Stomach (tissue), 9 donors: Measurements from ENCODE around the gene WASF2. TPM values are rescaled to one million over a fixed set of nuclear protein-coding genes. Genes with fewer than 3 reads are reported as not detected.
A peak's percentile ranks its signal among the peaks of the same experiment; 100 is the strongest.

Source experiments
- DNase-seq, 2 donors: peaks; one replicate each; pipeline versions ENCODE4 v3.0.0 to v3.0.0-alpha.2; 2013 to 2019
- H3K27ac ChIP-seq, 5 donors: fragments of 200-600 bp in 4 of 5; sonication (generic) in 4 of 5; one replicate each; pipeline ENCODE4 v1.5.1; 2013 to 2019; ENCODE audit warnings: mild to moderate bottlenecking in 1 of 5, moderate library complexity in 1 of 5
- H3K27me3 ChIP-seq, 3 donors: fragments of 200-600 bp; sonication (generic); one replicate each; pipeline ENCODE4 v1.5.1; 2017 to 2019; ENCODE audit warnings: mixed run types in 1 of 3
- H3K36me3 ChIP-seq, 4 donors: fragments of 200-600 bp; sonication (generic); 1 replicate in 3 of 4; 2 replicates in 1 of 4; pipeline ENCODE4 v1.5.1; 2016 to 2019
- H3K4me1 ChIP-seq, 4 donors: fragments of 200-600 bp; sonication (generic); one replicate each; pipeline ENCODE4 v1.5.1; 2016 to 2019
- H3K4me3 ChIP-seq, 4 donors: fragments of 200-600 bp; sonication (generic) in 3 of 4; one replicate each; pipeline ENCODE4 v1.5.1; 2016 to 2019; ENCODE audit warnings: mild to moderate bottlenecking in 1 of 4
- H3K9me3 ChIP-seq, 4 donors: fragments of 200-600 bp; sonication (generic); one replicate each; pipeline ENCODE4 v1.5.1; 2016 to 2019
- EP300 ChIP-seq: sonication (generic); formaldehyde crosslinking; IDR thresholded peaks from one replicate; pipeline ENCODE4 v1.6.1; 2017; ENCODE audit warnings: antibody characterized with exemption
- POLR2A ChIP-seq, 4 donors: fragments of 450-650 bp; IDR thresholded peaks; one replicate each; pipeline ENCODE4 v1.6.1; 2016; ENCODE audit warnings: antibody characterized with exemption in 4 of 4, control low read depth in 2 of 4, mild to moderate bottlenecking in 1 of 4, moderate library complexity in 1 of 4
- POLR2AphosphoS5 ChIP-seq, 3 donors: sonication (generic); formaldehyde crosslinking; IDR thresholded peaks; one replicate each; pipeline ENCODE4 v1.6.1; 2016; ENCODE audit warnings: antibody characterized with exemption in 3 of 3
- WGBS, 5 donors: extraction: QIAGEN DNeasy Blood & Tissue Kit in 3 of 5; methylation state at CpG; one replicate each; pipeline versions ENCODE4 v1.1.5 to v1.1.7; 2013 to 2018; 5-methylcytosine and 5-hydroxymethylcytosine counted together
- intact Hi-C: fragments of 100-400 bp; cut with DNase I; formaldehyde crosslinking; loops from one replicate; pipeline ENCODE4 v1.15.1; 2023; ENCODE audit warnings: low total_unique reads
- polyA plus RNA-seq, 3 donors: library from polyadenylated mRNA; stranded (reverse); fragments of 200-250 nt; gene quantifications; one replicate each; pipeline ENCODE4 v1.2.3, GENCODE V29; 2013
- total RNA-seq, 5 donors: library from RNA; depleted of rRNA; stranded (reverse); fragments of >200 nt; gene quantifications; one replicate each; pipeline versions ENCODE4 v1.1.0 to v1.2.3, GENCODE V29; 2014 to 2016
- TF ChIP-seq, protein P1 (sequence below), 7 experiments: fragments of 450-650 bp in 4 of 7; fragments of 200-600 bp in 3 of 7; sonication (generic) in 3 of 7; IDR thresholded peaks; one replicate each; pipeline ENCODE4 v1.5.1; 2016 to 2019; ENCODE audit warnings: antibody characterized with exemption in 7 of 7, control low read depth in 2 of 7, mild to moderate bottlenecking in 1 of 7
- donor health status: healthy with polysubstance abuse.
- donor health status: Bipolar disorder and iron deficiency.
- donor health status: healthy.

The WASF2 gene
- total and polyA plus RNA-seq, 8 donors: 24.7 to 82.1 (median 54.7) TPM

DNA sequence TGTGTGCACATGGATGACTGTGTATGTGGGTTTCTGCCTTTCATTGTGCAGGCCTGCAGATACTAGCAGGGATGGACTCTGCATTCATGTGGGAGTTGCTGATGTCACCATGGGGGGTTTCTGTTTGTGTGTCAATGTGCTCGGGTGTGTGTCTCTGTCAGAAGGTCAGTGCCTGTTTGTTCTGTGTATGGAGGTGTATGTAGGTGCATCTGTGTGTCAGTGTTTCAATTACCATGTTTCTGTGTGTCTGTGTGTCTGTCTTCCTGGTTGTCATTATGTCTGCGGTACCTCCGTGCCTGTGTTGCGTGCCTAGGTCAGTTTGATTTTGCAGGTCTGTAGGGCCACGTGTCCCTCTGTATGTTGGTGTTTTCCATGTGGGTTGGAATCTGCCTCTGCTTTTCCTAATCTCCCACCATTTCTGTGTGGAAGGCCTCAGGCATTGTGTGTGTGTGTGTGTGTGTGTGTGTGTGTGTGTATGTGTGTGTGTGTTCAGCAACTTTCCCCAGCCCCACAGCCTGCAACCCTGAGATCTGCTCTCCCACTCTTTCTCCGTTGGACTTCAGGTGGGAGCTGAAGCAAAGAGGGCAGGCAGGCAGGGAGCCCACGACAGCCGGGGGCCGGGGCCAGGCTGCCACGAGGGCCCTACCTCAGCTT lies 36.7 kb upstream of the WASF2 start:
- peaks cover 64 to 86% (median 75%) of the 10 kb centered on the region in 4 donors for H3K4me1 ChIP-seq
- peak in 1 of 2 donors; percentile 63 for DNase-seq
- TF ChIP-seq POLR2AphosphoS5 (IDR thresholded peaks at IDR 0.05) (no peak), POLR2A (IDR thresholded peaks at IDR 0.05) (peak in 1 of 4 donors; percentile 50), EP300 (no peak)
- H3K4me3 ChIP-seq: peak overlapping the region in 3 of 4 donors; percentile 49 to 54 (median 50)
- 42 to 65% (median 56%) methylated on average over 9 to 10 of the region's 10 CpGs for WGBS, 5 donors
- H3K27ac ChIP-seq: peak overlapping the region; percentile 70 to 93 (median 82)
- no peaks in the 10 kb centered on the region for H3K9me3 ChIP-seq
- intact Hi-C loops: no loop called here
- no peaks in the 10 kb centered on the region for H3K36me3 ChIP-seq
- no peaks in the 10 kb centered on the region for H3K27me3 ChIP-seq

DNA sequence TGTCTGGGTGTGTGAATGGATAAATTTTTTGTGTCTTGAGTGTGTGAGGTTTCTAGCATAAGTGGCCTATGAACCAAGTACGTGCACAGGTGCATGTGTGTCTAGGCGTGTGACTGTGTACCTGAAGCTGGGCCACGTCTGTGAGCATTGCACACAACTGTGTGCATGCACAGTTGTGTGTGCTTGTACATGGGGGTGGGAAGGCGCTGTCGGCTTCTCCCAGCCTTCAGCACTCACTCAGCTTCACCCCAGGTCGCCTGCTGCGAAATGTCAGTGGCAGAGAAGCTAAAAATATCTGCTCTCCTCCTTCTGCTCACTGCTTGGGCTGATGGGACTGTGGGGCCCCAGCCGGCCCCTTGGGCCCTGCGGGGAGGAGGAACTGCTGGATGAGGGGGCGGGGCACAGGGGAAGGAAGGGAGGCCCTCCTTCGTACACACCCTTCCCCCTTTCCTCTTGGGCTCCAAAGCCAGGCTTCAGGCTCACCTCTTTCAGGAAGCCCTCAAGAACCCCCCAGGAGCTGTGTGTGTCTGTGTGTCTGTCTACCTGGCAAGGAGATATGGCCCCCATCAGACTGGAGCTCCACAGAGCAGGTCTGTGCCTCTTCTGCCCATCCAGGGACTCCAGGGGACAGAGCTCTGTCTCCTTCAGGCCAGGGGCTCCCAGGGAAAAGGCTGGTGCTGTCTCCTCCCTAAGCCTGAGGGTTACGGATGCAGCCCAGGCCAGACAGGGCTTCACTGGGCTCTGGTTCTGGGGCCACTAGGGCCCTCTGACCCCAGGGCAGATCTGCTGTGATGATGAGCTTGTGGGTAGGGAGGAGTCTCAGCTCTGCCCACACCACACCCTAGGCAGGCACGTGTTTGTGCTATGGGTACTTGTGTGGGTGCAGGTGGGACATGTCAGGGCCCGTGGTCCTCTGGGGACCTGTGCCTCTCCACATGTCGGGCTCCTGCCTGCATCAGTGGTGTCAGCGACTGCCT lies 35.6 kb upstream of the WASF2 start:
- Histone ChIP-seq H3K27ac (peak overlapping the region; percentile 34 to 93 (median 77)), H3K9me3 (no peaks in the 10 kb centered on the region), H3K27me3 (no peaks in the 10 kb centered on the region), H3K4me1 (peaks cover 75 to 97% (median 86%) of the 10 kb centered on the region in 4 donors), H3K4me3 (peak overlapping the region; percentile 15 to 50 (median 25)), H3K36me3 (no peaks in the 10 kb centered on the region)
- DNase-seq: peak in 1 of 2 donors; percentile 95
- whole genome bisulfite sequencing, 5 donors: 24 to 37% (median 27%) methylated on average over 16 of the region's 16 CpGs
- TF ChIP-seq, protein P1, sequence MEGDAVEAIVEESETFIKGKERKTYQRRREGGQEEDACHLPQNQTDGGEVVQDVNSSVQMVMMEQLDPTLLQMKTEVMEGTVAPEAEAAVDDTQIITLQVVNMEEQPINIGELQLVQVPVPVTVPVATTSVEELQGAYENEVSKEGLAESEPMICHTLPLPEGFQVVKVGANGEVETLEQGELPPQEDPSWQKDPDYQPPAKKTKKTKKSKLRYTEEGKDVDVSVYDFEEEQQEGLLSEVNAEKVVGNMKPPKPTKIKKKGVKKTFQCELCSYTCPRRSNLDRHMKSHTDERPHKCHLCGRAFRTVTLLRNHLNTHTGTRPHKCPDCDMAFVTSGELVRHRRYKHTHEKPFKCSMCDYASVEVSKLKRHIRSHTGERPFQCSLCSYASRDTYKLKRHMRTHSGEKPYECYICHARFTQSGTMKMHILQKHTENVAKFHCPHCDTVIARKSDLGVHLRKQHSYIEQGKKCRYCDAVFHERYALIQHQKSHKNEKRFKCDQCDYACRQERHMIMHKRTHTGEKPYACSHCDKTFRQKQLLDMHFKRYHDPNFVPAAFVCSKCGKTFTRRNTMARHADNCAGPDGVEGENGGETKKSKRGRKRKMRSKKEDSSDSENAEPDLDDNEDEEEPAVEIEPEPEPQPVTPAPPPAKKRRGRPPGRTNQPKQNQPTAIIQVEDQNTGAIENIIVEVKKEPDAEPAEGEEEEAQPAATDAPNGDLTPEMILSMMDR (IDR thresholded peaks at IDR 0.05): no peak
- TF ChIP-seq POLR2AphosphoS5 (IDR thresholded peaks at IDR 0.05) (peak in 1 of 3 donors; percentile 16), POLR2A (IDR thresholded peaks at IDR 0.05) (no peak)
- intact Hi-C loops: no loop called here

DNA sequence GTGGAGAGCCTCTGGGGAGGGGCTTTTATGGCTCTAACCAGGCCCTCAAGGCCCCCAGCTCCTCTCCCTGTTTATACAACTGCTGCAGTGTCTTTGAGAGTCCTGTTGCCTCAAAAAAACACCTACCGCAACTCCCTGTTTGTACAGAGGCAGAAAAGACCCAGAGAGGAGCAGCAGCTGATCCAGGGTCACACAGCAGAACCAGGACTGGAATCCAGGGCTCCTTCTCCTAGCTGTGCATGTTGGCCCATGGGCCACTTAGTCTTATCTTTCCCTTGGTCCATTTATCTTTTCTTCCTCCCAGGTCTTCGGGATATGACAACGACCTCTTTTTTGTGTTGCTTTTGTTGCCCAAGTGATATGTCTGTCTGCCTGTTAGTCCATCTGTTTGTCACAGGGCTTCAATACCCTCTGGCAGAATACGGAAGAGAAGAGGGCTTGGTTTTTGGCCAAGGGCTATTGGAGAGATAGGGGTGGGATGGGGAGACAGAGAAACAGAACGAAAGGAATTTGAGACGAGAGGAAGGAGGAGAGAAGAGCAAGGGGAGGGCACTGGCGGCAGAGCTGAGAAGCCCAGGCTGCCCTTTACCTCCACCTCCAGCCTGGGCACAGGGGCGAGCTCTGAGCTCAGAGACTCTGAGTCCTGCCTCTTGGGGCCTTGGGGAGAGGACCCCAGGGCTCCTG lies 33.5 kb upstream of the WASF2 start:
- H3K9me3 ChIP-seq: no peaks in the 10 kb centered on the region
- intact Hi-C loops: no loop called here
- peak overlapping the region in 4 of 5 donors; percentile 40 to 93 (median 69) for H3K27ac ChIP-seq
- no peaks in the 10 kb centered on the region for H3K36me3 ChIP-seq
- H3K4me3 ChIP-seq: peak overlapping the region in 3 of 4 donors; percentile 15 to 35 (median 24)
- WGBS, 5 donors: 53 to 71% (median 64%) methylated on average over 7 to 8 of the region's 8 CpGs
- no peaks in the 10 kb centered on the region for H3K27me3 ChIP-seq
- DNase-seq: peak in 1 of 2 donors; percentile 19
- peaks cover 80 to 100% (median 90%) of the 10 kb centered on the region in 4 donors for H3K4me1 ChIP-seq
- no peak for TF ChIP-seq EP300
- no peak for TF ChIP-seq POLR2A (IDR thresholded peaks at IDR 0.05)
- TF ChIP-seq POLR2AphosphoS5 (IDR thresholded peaks at IDR 0.05): no peak
- TF ChIP-seq, protein P1 (IDR thresholded peaks at IDR 0.05): no peak

DNA sequence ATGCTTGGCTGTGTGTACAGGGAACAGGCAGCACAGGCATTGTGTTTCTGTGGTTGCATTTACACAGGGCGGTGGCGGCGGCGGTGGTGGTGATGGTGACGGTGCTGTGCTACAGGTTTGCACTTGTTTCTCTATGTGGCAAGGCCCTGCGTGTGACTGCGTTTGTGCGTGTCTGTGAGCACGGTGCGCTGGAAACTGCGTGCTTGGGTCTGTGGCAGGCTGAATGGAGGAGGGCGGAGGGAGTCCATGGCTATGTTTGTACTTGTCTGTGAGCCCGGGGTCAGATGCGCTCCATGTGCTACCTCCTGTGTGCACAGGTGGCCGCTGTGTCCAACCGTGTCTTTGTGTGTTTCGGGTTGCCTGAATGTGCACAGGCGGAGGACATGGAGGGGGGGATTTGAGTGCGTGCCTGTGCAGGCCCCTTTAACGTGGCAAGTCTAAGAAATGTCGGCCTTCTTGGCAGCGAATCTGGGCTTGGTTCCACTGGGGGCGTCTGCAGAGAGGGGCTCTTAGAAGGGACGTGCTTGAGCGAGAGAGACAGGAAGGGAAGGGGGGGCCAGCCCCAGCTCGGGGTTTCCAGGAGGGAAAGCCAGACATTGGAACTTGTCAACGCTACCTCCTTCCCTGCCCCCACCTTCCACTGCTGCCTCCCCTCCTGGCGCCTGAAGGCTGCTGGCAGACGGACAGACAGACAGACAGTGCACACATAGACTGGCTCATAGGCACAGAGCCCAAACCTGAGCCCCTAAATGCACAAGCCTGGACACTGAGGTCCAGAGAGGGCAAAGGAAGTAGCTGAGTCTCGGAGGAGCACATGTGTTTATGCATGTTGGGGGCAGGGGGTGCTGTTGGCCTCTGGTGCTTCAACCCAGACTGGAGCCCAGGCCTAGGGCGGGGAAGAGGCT lies 32.7 kb upstream of the WASF2 start:
- intact Hi-C loops: no loop called here
- peak; percentile 74 to 91 for DNase-seq
- Histone ChIP-seq H3K36me3 (no peaks in the 10 kb centered on the region), H3K4me1 (peaks cover 73 to 100% (median 86%) of the 10 kb centered on the region in 4 donors), H3K27ac (peak overlapping the region; percentile 34 to 93 (median 63)), H3K27me3 (no peaks in the 10 kb centered on the region), H3K9me3 (no peaks in the 10 kb centered on the region), H3K4me3 (peak overlapping the region; percentile 15 to 35 (median 25))
- TF ChIP-seq POLR2A (IDR thresholded peaks at IDR 0.05) (no peak), EP300 (no peak), POLR2AphosphoS5 (IDR thresholded peaks at IDR 0.05) (peak; percentile 1 to 72 (median 8))
- TF ChIP-seq, protein P1 (IDR thresholded peaks at IDR 0.05): peak in 1 of 7 experiments; percentile 2
- WGBS, 5 donors: 12 to 30% (median 17%) methylated on average over 26 to 31 of the region's 31 CpGs
